ENCODE data around the gene ARNT2.

DNA sequence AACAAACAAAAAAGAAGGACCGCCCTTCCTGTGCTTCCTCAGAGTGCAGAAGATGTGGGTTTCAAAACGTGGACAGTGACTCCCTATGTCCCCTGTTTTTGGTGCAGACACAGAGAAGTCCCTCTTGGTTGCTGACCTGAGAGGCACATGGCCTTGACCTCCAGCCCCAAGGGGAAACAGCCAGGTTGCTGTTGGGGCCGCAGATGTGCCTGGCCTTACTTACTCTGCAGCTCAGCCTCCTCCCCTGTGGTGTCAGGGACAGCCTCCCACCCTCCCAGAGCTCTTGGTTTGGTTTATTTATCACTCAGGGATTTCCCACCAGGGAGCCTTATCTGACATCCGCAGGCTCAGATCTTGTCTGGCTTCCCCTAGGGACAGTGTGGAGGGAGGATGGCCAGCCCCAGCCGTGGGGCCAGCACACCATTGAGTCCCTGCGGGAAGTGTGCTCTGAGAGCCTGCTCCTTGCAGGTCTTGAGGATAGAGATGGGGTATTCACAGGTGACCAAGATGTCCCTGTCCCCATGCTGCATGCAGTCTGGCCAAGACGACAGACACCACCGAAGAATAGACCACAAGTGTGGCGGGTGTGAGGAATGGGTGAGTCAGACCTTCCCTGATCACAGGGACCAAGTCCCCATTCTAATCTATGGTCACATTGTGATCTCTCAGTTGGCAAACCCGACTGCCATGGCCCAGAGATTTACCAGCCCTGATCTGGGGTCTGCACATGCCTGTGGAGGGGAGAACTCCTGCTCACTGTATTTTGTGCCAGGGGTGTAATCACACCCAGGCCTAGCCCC lies 156.6 kb downstream of the ARNT2 start:
- TF ChIP-seq RAD21 (conservative IDR thresholded peaks at IDR 0.05 in 1 of 2, IDR thresholded peaks at IDR 0.05 in 1 of 2), result no peak
- TF ChIP-seq, protein P1, sequence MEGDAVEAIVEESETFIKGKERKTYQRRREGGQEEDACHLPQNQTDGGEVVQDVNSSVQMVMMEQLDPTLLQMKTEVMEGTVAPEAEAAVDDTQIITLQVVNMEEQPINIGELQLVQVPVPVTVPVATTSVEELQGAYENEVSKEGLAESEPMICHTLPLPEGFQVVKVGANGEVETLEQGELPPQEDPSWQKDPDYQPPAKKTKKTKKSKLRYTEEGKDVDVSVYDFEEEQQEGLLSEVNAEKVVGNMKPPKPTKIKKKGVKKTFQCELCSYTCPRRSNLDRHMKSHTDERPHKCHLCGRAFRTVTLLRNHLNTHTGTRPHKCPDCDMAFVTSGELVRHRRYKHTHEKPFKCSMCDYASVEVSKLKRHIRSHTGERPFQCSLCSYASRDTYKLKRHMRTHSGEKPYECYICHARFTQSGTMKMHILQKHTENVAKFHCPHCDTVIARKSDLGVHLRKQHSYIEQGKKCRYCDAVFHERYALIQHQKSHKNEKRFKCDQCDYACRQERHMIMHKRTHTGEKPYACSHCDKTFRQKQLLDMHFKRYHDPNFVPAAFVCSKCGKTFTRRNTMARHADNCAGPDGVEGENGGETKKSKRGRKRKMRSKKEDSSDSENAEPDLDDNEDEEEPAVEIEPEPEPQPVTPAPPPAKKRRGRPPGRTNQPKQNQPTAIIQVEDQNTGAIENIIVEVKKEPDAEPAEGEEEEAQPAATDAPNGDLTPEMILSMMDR (IDR thresholded peaks at IDR 0.05), result no peak
- TF ChIP-seq, protein P2, sequence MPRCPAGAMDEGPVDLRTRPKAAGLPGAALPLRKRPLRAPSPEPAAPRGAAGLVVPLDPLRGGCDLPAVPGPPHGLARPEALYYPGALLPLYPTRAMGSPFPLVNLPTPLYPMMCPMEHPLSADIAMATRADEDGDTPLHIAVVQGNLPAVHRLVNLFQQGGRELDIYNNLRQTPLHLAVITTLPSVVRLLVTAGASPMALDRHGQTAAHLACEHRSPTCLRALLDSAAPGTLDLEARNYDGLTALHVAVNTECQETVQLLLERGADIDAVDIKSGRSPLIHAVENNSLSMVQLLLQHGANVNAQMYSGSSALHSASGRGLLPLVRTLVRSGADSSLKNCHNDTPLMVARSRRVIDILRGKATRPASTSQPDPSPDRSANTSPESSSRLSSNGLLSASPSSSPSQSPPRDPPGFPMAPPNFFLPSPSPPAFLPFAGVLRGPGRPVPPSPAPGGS (IDR thresholded peaks at IDR 0.05), result no peak
- TF ChIP-seq ZFP36 (IDR thresholded peaks at IDR 0.05; ENCODE audit: borderline replicate concordance, partially characterized antibody), result no peak

All from A549 (cell line).